OCI-LY1 (cell line): Measurements from ENCODE around the gene MAPK8IP3.
A peak's percentile ranks its signal among the peaks of the same experiment; 100 is the strongest.

ENCODE experiments used
- H2AFZ ChIP-seq: fragments of 200-600 bp; sonication (generic), shearing (Covaris generic); 2 replicates; pipeline ENCODE4 v1.6.0; 2014; ENCODE audit warnings: antibody characterized with exemption, mild to moderate bottlenecking, low read length
- H3F3A ChIP-seq: fragments of 200-600 bp; sonication (generic), shearing (Covaris generic); 2 replicates; pipeline ENCODE4 v1.6.0; 2014; ENCODE audit warnings: mild to moderate bottlenecking, antibody characterized with exemption, low read length, moderate library complexity; ENCODE audit not compliant: insufficient read depth
- H3K27ac ChIP-seq: fragments of 200-600 bp; sonication (generic); 2 replicates; pipeline ENCODE4 v1.5.1; 2014; ENCODE audit warnings: low read length, mixed run types, mild to moderate bottlenecking, low read depth; ENCODE audit not compliant: poor library complexity, severe bottlenecking
- H3K27me3 ChIP-seq: fragments of 200-600 bp; sonication (generic); 2 replicates; pipeline ENCODE4 v1.6.0; 2014; ENCODE audit warnings: antibody characterized with exemption, mild to moderate bottlenecking, low read length, moderate library complexity; ENCODE audit not compliant: insufficient read depth
- H3K36me3 ChIP-seq: fragments of 200-600 bp; sonication (generic); 2 replicates; pipeline ENCODE4 v1.6.1; 2014; ENCODE audit warnings: mild to moderate bottlenecking, antibody characterized with exemption, low read length, moderate library complexity, mixed read lengths; ENCODE audit not compliant: insufficient read depth
- H3K4me1 ChIP-seq: fragments of 200-600 bp; sonication (generic); 2 replicates; pipeline ENCODE4 v1.5.1; 2014; ENCODE audit warnings: mild to moderate bottlenecking, low read length, moderate library complexity; ENCODE audit not compliant: insufficient read depth, severe bottlenecking
- H3K4me2 ChIP-seq: fragments of 200-600 bp; sonication (generic), shearing (Covaris generic); 2 replicates; pipeline ENCODE4 v1.6.1; 2014; ENCODE audit warnings: low read length
- H3K4me3 ChIP-seq: fragments of 200-600 bp; sonication (generic); 2 replicates; pipeline ENCODE4 v1.5.1; 2014; ENCODE audit warnings: low read length, low read depth, mild to moderate bottlenecking, mixed read lengths; ENCODE audit not compliant: poor library complexity, severe bottlenecking
- H3K79me2 ChIP-seq: fragments of 200-600 bp; shearing (Covaris generic); 2 replicates; pipeline ENCODE4 v1.6.1; 2016; ENCODE audit warnings: mixed run types, low read length, mixed read lengths; ENCODE audit not compliant: insufficient read depth
- H3K9ac ChIP-seq: fragments of 200-600 bp; sonication (generic), shearing (Covaris generic); 2 replicates; pipeline ENCODE4 v1.6.1; 2014; ENCODE audit warnings: mild to moderate bottlenecking, low read length, mixed read lengths
- H3K9me2 ChIP-seq: fragments of 200-600 bp; sonication (generic), shearing (Covaris generic); 2 replicates; pipeline ENCODE4 v1.6.1; 2014; ENCODE audit warnings: low read depth, mild to moderate bottlenecking, low read length, mixed read lengths
- H3K9me3 ChIP-seq: fragments of 200-600 bp; shearing (Covaris generic); 2 replicates; pipeline ENCODE4 v1.6.1; 2014; ENCODE audit warnings: low read length, mixed read lengths
- H4K20me1 ChIP-seq: fragments of 200-600 bp; sonication (generic), shearing (Covaris generic); 2 replicates; pipeline ENCODE4 v1.6.0; 2016; ENCODE audit warnings: mild to moderate bottlenecking, low read length; ENCODE audit not compliant: insufficient read depth
- CTCF ChIP-seq: fragments of 200-600 bp; sonication (generic), shearing (Covaris generic); IDR thresholded peaks from 2 replicates; pipeline ENCODE4 v1.5.1; 2017; ENCODE audit warnings: mild to moderate bottlenecking, antibody characterized with exemption, low read length, moderate library complexity, mixed read lengths
- EZH2 ChIP-seq: fragments of 200-600 bp; sonication (generic), shearing (Covaris generic); IDR thresholded peaks from 2 replicates; pipeline ENCODE4 v1.8.0; 2017; ENCODE audit warnings: borderline replicate concordance, mixed run types, mild to moderate bottlenecking, antibody characterized with exemption, low read length, moderate library complexity, mixed read lengths

Gene MAPK8IP3

GRCh38 chr16:1674306-1674705, 31.7 kb upstream of the MAPK8IP3 start:
- Histone ChIP-seq H3K79me2 (peaks cover 9% of the 10 kb centered on the region), H3K36me3 (peaks cover 68% of the 10 kb centered on the region), H3K4me2 (no peak overlapping the region), H3K27me3 (no peaks in the 10 kb centered on the region), H3K27ac (no peak overlapping the region), H3K9me3 (no peaks in the 10 kb centered on the region), H3F3A (no peaks in the 10 kb centered on the region; the same call in 1 of the 2 replicates), H2AFZ (no peak overlapping the region), H3K4me1 (peaks cover 12% of the 10 kb centered on the region), H3K9me2 (no peaks in the 10 kb centered on the region), H3K9ac (no peak overlapping the region), H3K4me3 (no peak overlapping the region), H4K20me1 (no peaks in the 10 kb centered on the region)
- TF ChIP-seq EZH2: no peak
- TF ChIP-seq CTCF: no peak

GRCh38 chr16:1674751-1675664, 31.0 kb upstream of the MAPK8IP3 start:
- TF ChIP-seq CTCF (no peak), EZH2 (no peak)
- Histone ChIP-seq H2AFZ (no peak overlapping the region), H3K36me3 (peaks cover 66% of the 10 kb centered on the region), H3F3A (no peaks in the 10 kb centered on the region; the same call in 1 of the 2 replicates), H3K9ac (no peak overlapping the region), H3K27ac (peak overlapping the region; percentile 10), H3K9me2 (no peaks in the 10 kb centered on the region), H3K4me1 (peaks cover 19% of the 10 kb centered on the region), H3K79me2 (peaks cover 16% of the 10 kb centered on the region), H3K9me3 (no peaks in the 10 kb centered on the region), H3K4me2 (no peak overlapping the region), H4K20me1 (no peaks in the 10 kb centered on the region), H3K27me3 (no peaks in the 10 kb centered on the region), H3K4me3 (no peak overlapping the region)

- Histone ChIP-seq H3K9ac (no peak overlapping the region), H3K4me1 (peaks cover 34% of the 10 kb centered on the region), H3K4me2 (no peak overlapping the region), H3K36me3 (peaks cover 66% of the 10 kb centered on the region), H3K27me3 (no peaks in the 10 kb centered on the region), H3K9me2 (no peaks in the 10 kb centered on the region), H3K9me3 (no peaks in the 10 kb centered on the region), H2AFZ (no peak overlapping the region), H3K79me2 (peaks cover 33% of the 10 kb centered on the region), H4K20me1 (no peaks in the 10 kb centered on the region), H3F3A (no peaks in the 10 kb centered on the region; the same call in 1 of the 2 replicates), H3K27ac (peak overlapping the region; percentile 56), H3K4me3 (no peak overlapping the region)
- no peak for TF ChIP-seq CTCF
- TF ChIP-seq EZH2: no peak
These were observed 29.3 kb upstream of the MAPK8IP3 start for GRCh38 chr16:1676661-1677060.
